Body of pancreas (tissue), 4 donors: ENCODE measurements around the gene MYDGF. TPM values are rescaled to one million over a fixed set of nuclear protein-coding genes. Genes with fewer than 3 reads are reported as not detected.

Experiments used
- ATAC-seq: fragments of 150-250 bp; one replicate; pipeline ENCODE4 v1.9.1; 2016
- DNase-seq, 4 donors: peaks; one replicate each; pipeline ENCODE4 v3.0.0-alpha.2; 2019
- H3K27ac ChIP-seq, 4 donors: fragments of 200-600 bp; sonication (generic); 1 replicate in 3 of 4; 2 replicates in 1 of 4; pipeline versions ENCODE4 v1.5.1 to v1.6.1; 2016 to 2019; ENCODE audit warnings: mild to moderate bottlenecking in 1 of 4, mixed read lengths in 1 of 4, moderate library complexity in 1 of 4
- H3K27me3 ChIP-seq, 2 donors: fragments of 200-600 bp; sonication (generic); one replicate each; pipeline ENCODE4 v1.6.0; 2016; ENCODE audit warnings: mild to moderate bottlenecking in 1 of 2
- H3K36me3 ChIP-seq, 2 donors: fragments of 200-600 bp; sonication (generic); replicated peaks in 1 of 2; 2 replicates each; pipeline ENCODE4 v1.5.1; 2016; ENCODE audit warnings: low read depth in 2 of 2; ENCODE audit not compliant: insufficient read depth in 1 of 2
- H3K4me1 ChIP-seq: fragments of 200-600 bp; sonication (generic); one replicate; pipeline ENCODE4 v1.6.0; 2016
- H3K4me3 ChIP-seq, 2 donors: fragments of 200-600 bp; sonication (generic); 1 replicate in 1 of 2; 2 replicates in 1 of 2; pipeline ENCODE4 v1.5.1; 2016 to 2019
- H3K9me3 ChIP-seq, 3 donors: fragments of 200-600 bp; sonication (generic); 1 replicate in 2 of 3; 2 replicates in 1 of 3; pipeline ENCODE4 v1.5.1; 2016
- POLR2A ChIP-seq, 3 donors: fragments of 450-650 bp; IDR thresholded peaks; one replicate each; pipeline ENCODE4 v1.6.1; 2016; ENCODE audit warnings: antibody characterized with exemption in 3 of 3, mild to moderate bottlenecking in 2 of 3
- WGBS, 2 donors: methylation state at CpG; one replicate each; pipeline ENCODE4 v1.1.5; 2017; 5-methylcytosine and 5-hydroxymethylcytosine counted together
- intact Hi-C: fragments of 100-400 bp; cut with DNase I; formaldehyde crosslinking; loops from one replicate; pipeline ENCODE4 v1.15.1; 2023
- total RNA-seq, 2 donors: library from RNA; depleted of rRNA; stranded (reverse); fragments of >200 nt; gene quantifications; one replicate each; pipeline ENCODE4 v1.1.0, GENCODE V29; 2016
- TF ChIP-seq, protein P1 (sequence below), 7 experiments: fragments of 450-650 bp in 4 of 7; fragments of 200-600 bp in 3 of 7; sonication (generic) in 3 of 7; IDR thresholded peaks; one replicate each; pipeline ENCODE4 v1.5.1; 2016 to 2019; ENCODE audit warnings: antibody characterized with exemption in 7 of 7

The MYDGF gene
- total RNA-seq, 2 donors from 2014 or later = 42.5 to 50.1 TPM

DNA sequence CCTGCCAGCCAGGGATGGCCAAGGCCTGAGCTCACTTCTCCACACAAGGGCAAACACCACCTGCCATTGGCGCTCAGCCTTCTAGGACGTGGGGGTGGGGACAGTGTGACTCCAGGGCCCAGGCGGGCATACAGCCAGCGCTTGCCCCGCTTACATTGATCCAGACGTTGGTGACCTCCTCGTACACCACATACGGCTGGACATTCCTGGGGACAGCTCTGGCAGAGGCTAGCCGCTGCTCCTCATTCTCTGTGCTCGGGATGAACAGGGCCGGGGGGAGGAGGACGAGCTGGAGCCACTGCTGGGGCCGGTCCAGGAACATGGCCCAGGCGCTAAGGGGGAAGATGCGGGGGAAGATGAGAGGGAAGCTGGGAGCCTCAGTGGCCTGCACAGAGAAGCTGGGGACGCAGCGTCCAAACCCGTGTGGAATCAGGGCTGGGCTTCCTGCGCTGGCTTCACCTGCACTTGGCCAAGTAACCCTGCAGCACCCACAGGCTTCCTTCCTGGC, 25.1 kb upstream of the MYDGF start:
- intact Hi-C loops = no loop called here
- peak; percentile 5 for ATAC-seq
- Histone ChIP-seq H3K27me3 (no peaks in the 10 kb centered on the region), H3K36me3 (peaks cover 4 to 36% of the 10 kb centered on the region in 2 donors), H3K4me3 (no peak overlapping the region), H3K4me1 (no peaks in the 10 kb centered on the region), H3K9me3 (no peaks in the 10 kb centered on the region), H3K27ac (no peak overlapping the region)
- peak in 1 of 4 donors; percentile 58 for DNase-seq
- TF ChIP-seq POLR2A (IDR thresholded peaks at IDR 0.05) = no peak
- TF ChIP-seq, protein P1, sequence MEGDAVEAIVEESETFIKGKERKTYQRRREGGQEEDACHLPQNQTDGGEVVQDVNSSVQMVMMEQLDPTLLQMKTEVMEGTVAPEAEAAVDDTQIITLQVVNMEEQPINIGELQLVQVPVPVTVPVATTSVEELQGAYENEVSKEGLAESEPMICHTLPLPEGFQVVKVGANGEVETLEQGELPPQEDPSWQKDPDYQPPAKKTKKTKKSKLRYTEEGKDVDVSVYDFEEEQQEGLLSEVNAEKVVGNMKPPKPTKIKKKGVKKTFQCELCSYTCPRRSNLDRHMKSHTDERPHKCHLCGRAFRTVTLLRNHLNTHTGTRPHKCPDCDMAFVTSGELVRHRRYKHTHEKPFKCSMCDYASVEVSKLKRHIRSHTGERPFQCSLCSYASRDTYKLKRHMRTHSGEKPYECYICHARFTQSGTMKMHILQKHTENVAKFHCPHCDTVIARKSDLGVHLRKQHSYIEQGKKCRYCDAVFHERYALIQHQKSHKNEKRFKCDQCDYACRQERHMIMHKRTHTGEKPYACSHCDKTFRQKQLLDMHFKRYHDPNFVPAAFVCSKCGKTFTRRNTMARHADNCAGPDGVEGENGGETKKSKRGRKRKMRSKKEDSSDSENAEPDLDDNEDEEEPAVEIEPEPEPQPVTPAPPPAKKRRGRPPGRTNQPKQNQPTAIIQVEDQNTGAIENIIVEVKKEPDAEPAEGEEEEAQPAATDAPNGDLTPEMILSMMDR (IDR thresholded peaks at IDR 0.05) = no peak
- WGBS, 2 donors = 86% methylated on average over 8 to 19 of the region's 19 CpGs

DNA sequence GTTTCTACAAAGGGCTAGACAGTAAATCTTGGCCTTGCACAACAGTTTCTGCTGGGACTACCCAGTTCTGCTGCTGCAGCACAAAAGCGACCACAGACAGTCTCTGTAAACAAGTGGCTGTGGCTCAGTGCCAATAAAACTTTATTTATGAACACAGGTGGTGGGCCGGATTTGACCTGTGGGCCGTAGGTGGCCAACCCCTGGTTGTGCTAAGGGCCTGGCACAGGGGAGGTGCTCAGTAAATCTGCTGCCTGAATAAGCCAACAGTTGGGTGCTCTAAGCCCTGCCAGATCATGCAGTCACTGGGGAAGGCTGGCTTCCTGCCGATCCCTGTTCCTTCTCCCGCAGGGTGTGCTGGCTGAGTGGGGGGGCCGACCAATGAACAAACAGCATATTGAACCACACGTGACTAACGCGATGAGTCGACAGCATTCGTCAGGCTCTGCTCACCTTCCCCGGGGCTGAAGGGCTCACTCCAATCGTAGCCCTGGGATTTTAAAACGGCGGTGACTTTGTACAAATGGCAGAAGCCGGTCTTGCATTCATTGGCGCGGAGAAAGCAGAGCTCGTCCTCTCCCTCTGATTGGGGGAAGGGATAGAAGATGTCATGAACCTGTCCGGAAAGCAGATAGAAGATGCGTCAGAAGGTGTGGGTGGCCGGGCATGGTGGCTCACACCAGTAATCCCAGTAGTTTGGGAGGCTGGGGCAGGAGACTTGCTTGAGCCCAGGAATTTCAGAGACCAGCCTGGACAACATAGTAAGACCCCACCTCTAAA, 24.3 kb upstream of the MYDGF start:
- Histone ChIP-seq H3K27me3 (no peaks in the 10 kb centered on the region), H3K36me3 (peaks cover 4 to 32% of the 10 kb centered on the region in 2 donors), H3K9me3 (no peaks in the 10 kb centered on the region), H3K4me3 (no peak overlapping the region), H3K4me1 (no peaks in the 10 kb centered on the region), H3K27ac (no peak overlapping the region)
- TF ChIP-seq, protein P1 (IDR thresholded peaks at IDR 0.05) = no peak
- no peak for TF ChIP-seq POLR2A (IDR thresholded peaks at IDR 0.05)
- WGBS, 2 donors = 91 to 97% methylated on average over 14 to 22 of the region's 22 CpGs
- peak in 1 of 4 donors; percentile 80 for DNase-seq
- intact Hi-C loops = no loop called here
- ATAC-seq = no peak

DNA sequence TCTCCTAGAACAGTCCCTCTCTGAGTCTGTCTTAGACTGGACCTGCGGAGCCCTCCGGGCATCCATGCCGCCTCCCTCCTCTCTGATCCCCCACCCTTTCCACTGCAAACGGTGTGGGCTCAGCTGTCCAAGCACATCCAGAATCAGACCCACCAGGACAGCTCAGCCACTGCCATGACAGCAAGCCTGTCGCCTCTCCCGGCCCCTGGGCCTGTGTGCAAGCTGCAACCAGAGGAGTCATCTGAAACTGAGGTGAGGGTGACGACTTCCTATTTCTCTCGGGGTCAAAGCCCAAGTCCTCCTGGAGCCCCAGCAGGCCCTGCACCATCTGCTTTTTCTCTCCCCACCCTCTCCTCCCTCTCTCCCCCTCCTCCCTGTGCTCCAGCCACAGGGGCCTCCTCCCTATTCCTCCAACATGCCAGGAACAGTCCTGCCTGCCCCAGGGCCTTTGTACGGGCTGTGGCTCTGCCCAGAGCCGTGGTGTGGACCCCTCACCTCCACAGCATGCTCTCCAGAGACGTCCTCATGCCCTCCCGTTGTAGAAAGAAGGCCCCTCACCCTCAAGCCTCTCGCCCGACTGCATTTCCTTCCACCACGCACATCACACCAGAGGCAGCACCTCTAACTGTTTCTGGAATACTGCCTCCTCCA, 23.5 kb upstream of the MYDGF start:
- Histone ChIP-seq H3K27ac (no peak overlapping the region), H3K4me1 (no peaks in the 10 kb centered on the region), H3K4me3 (no peak overlapping the region), H3K36me3 (peaks cover 4 to 37% of the 10 kb centered on the region in 2 donors), H3K9me3 (no peaks in the 10 kb centered on the region), H3K27me3 (no peaks in the 10 kb centered on the region)
- ATAC-seq (no peak), DNase-seq (no peak)
- WGBS, 2 donors = 92 to 96% methylated on average over 15 of the region's 15 CpGs
- intact Hi-C loops = no loop called here
- no peak for TF ChIP-seq POLR2A (IDR thresholded peaks at IDR 0.05)
- TF ChIP-seq, protein P1 (IDR thresholded peaks at IDR 0.05) = no peak

DNA sequence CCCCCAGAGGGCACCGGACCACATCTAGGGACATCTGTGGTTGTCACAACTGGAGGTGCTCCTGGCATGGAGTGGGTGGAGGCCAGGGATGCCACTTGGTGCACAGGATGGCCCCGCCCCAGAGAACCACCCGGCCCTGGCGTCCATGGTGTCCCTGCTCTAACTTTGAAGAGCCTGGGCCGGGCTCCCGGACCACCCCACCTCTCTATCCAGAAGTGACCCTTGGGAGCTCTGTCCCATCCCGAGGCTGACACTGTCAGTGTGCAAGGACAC, 22.9 kb upstream of the MYDGF start:
- peaks cover 4 to 40% of the 10 kb centered on the region in 2 donors for H3K36me3 ChIP-seq
- 82 to 90% methylated on average over 3 to 6 of the region's 7 CpGs for WGBS, 2 donors

DNA sequence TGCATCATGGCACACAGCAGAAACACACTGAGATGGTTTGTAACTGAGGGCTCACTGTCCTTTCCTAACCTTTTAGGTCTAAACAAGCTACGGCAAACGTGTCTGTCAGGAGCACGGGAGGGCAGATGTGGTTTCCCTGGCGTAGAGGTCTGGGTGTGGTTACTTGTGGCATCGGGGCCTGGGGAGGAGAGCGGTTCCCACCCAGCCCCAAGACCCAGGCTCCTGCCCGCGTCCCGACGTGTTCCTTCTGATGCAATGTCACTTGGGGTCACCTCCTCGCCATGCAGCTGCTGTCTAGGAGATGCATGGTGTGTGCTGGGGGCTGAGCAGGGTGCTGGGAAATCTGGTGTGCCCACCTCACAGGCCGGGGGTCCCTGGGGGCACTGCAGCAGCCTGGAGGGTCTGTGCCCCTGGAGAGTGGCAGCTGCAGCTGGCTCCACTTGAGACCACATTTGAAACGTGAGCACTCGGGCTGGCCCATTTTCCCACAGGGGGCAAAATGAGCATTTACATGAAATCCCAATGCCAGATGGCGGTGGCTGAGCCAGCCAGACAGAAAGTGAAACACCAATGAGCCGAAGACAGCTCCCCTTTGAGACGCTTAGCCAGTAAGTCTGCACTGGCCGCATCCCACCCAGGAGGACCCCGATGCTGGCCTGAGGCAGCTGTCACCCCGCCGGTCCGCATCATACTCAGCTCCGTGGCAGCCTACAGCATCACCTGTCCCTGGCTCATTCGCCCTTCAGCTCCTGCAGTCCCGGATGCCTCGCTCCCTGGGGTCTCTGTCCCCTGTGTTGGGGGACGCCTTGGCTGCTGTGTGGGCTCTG, 22.3 kb upstream of the MYDGF start:
- ATAC-seq (no peak), DNase-seq (no peak)
- WGBS, 2 donors = 91% methylated on average over 16 to 27 of the region's 27 CpGs
- H3K4me3 ChIP-seq = no peak overlapping the region
- no peaks in the 10 kb centered on the region for H3K4me1 ChIP-seq
- no peaks in the 10 kb centered on the region for H3K27me3 ChIP-seq
- no peaks in the 10 kb centered on the region for H3K9me3 ChIP-seq
- peaks cover 4 to 40% of the 10 kb centered on the region in 2 donors for H3K36me3 ChIP-seq
- no peak overlapping the region for H3K27ac ChIP-seq
- intact Hi-C loops = no loop called here
- TF ChIP-seq, protein P1 (IDR thresholded peaks at IDR 0.05) = no peak
- no peak for TF ChIP-seq POLR2A (IDR thresholded peaks at IDR 0.05)

More for the DNA sequence above, 22.9 kb upstream of the MYDGF start:
- no peak overlapping the region for H3K27ac ChIP-seq
- DNase-seq (no peak), ATAC-seq (no peak)
- no peak for TF ChIP-seq POLR2A (IDR thresholded peaks at IDR 0.05)
- no peaks in the 10 kb centered on the region for H3K4me1 ChIP-seq
- no peaks in the 10 kb centered on the region for H3K9me3 ChIP-seq
- no peaks in the 10 kb centered on the region for H3K27me3 ChIP-seq
- intact Hi-C loops = no loop called here
- H3K4me3 ChIP-seq = no peak overlapping the region
